K562 (cell line): ENCODE measurements around the gene GLYATL1. TPM values are rescaled to one million over a fixed set of nuclear protein-coding genes. Genes with fewer than 3 reads are reported as not detected.

Experiments used
- ATAC-seq: fragments of 200-7000 bp; cut with Tn5 transposase; 3 replicates; pipeline ENCODE4 v1.9.1; 2020; ENCODE audit warnings: moderate library complexity
- BruUV-seq: library from RNA; stranded (reverse); fragments of 400-500 nt; replicated peaks from 2 replicates; lab custom pipeline; 2021; lab: Mats Ljungman, UMichigan
- CTCF ChIA-PET: fragments of 300-600 bp; formaldehyde crosslinking; extraction: SDS; loops from one replicate; lab custom pipeline; 2021; ENCODE audit warnings: low intra/inter-chr PET ratio; lab: Yijun Ruan, JAX
- POLR2A ChIA-PET: fragments of 300-600, 350-650 bp; sonication (Branson Sonifier 250); formaldehyde crosslinking; extraction: SDS; loops from one replicate; lab custom pipeline; 2021; ENCODE audit warnings: antibody characterized with exemption, inconsistent platforms; lab: Yijun Ruan, JAX
- DNase-seq, 4 experiments: peaks; one replicate each; pipeline versions ENCODE4 v3.0.0 to v3.0.0-alpha.2; 2011 to 2018; ENCODE audit warnings: low spot score in 3 of 4, mixed read lengths in 3 of 4; ENCODE audit errors: extremely low read depth in 1 of 4
- FAIRE-seq: peaks from 2 replicates; lab custom pipeline; 2011; peaks lifted over from hg19 to GRCh38; lab: Jason Lieb, UNC
- H2AFZ ChIP-seq: 2 replicates; pipeline ENCODE4 v1.6.0; 2011; ENCODE audit warnings: low read depth, low read length, control low read depth, inconsistent platforms
- H3K27ac ChIP-seq: fragments of 200-600 bp; 3 replicates; pipeline ENCODE4 v1.8.0; 2011; ENCODE audit warnings: low read depth, mild to moderate bottlenecking, control low read depth, inconsistent platforms, low read length, moderate library complexity, mixed read lengths; ENCODE audit errors: extremely low read depth
- H3K27me3 ChIP-seq, 2 experiments: fragments of 300-600 bp in 1 of 2; 2 replicates in 1 of 2; 3 replicates in 1 of 2; pipeline versions ENCODE4 v1.6.0 to v1.8.0; 2011; ENCODE audit warnings: inconsistent platforms in 2 of 2, low read length in 2 of 2, mild to moderate bottlenecking in 1 of 2, mixed read lengths in 1 of 2, moderate library complexity in 1 of 2; ENCODE audit not compliant: control insufficient read depth in 2 of 2, insufficient read depth in 2 of 2
- H3K36me3 ChIP-seq: fragments of 300-600 bp; 3 replicates; pipeline ENCODE4 v1.8.0; 2011; ENCODE audit warnings: mild to moderate bottlenecking, low read length, inconsistent platforms; ENCODE audit not compliant: control insufficient read depth, insufficient read depth
- H3K4me1 ChIP-seq, 2 experiments: fragments of 200-600 bp in 1 of 2; replicated peaks in 1 of 2; 2 replicates in 1 of 2; 3 replicates in 1 of 2; pipeline versions ENCODE4 v1.5.1 to v1.8.0; 2011; ENCODE audit warnings: inconsistent platforms in 2 of 2, low read length in 2 of 2, mild to moderate bottlenecking in 1 of 2, mixed read lengths in 1 of 2, moderate library complexity in 1 of 2; ENCODE audit not compliant: control insufficient read depth in 2 of 2, insufficient read depth in 2 of 2
- H3K4me2 ChIP-seq: 2 replicates; pipeline ENCODE4 v1.6.1; 2011; ENCODE audit warnings: low read length, control low read depth, inconsistent platforms, mixed read lengths; ENCODE audit not compliant: insufficient read depth
- H3K4me3 ChIP-seq: fragments of 200-600 bp; sonication (generic), shearing (Covaris generic); 2 replicates; pipeline ENCODE4 v1.5.1; 2016; ENCODE audit warnings: control low read depth, inconsistent platforms
- H3K79me2 ChIP-seq: fragments of 200-600 bp; 3 replicates; pipeline ENCODE4 v1.8.0; 2011; ENCODE audit warnings: low read length, inconsistent platforms; ENCODE audit not compliant: control insufficient read depth, insufficient read depth
- H3K9ac ChIP-seq, 2 experiments: 2 replicates each; pipeline versions ENCODE4 v1.6.0 to v1.6.1; 2011; ENCODE audit warnings: low read depth in 2 of 2, low read length in 2 of 2, control low read depth in 1 of 2, inconsistent platforms in 1 of 2, mild to moderate bottlenecking in 1 of 2, mixed read lengths in 1 of 2; ENCODE audit not compliant: insufficient read depth in 1 of 2
- H3K9me1 ChIP-seq: one replicate; pipeline ENCODE4 v1.6.0; 2011; ENCODE audit warnings: inconsistent platforms, mild to moderate bottlenecking, low read length, moderate library complexity; ENCODE audit not compliant: control insufficient read depth, insufficient read depth
- H3K9me3 ChIP-seq: replicated peaks from 2 replicates; pipeline ENCODE4 v1.5.1; 2011; ENCODE audit warnings: low read depth, low read length, inconsistent platforms; ENCODE audit not compliant: control insufficient read depth, insufficient read depth
- H4K20me1 ChIP-seq: replicated peaks from 2 replicates; pipeline ENCODE4 v1.6.1; 2011; ENCODE audit warnings: low read length, inconsistent platforms, mixed read lengths; ENCODE audit not compliant: control insufficient read depth, insufficient read depth
- BHLHE40 ChIP-seq: IDR thresholded peaks from 2 replicates; pipeline ENCODE4 v1.6.1; 2011; ENCODE audit warnings: low read length, improper control_type of control experiment
- FOXA1 ChIP-seq: fragments of 450-650 bp; IDR thresholded peaks from 2 replicates; pipeline ENCODE4 v1.6.1; 2016; ENCODE audit warnings: mild to moderate bottlenecking, borderline replicate concordance
- MTA3 ChIP-seq: fragments of 450-650 bp; formaldehyde crosslinking; IDR thresholded peaks from 2 replicates; pipeline ENCODE4 v1.6.1; 2017; ENCODE audit warnings: mild to moderate bottlenecking, borderline replicate concordance
- RBM22 ChIP-seq: fragments of 200-400 bp; formaldehyde crosslinking; IDR thresholded peaks from 2 replicates; pipeline ENCODE4 v1.6.1; 2018; ENCODE audit warnings: low read length, low read depth; ENCODE audit not compliant: poor library complexity, severe bottlenecking
- ZBTB17 ChIP-seq: fragments of 450-650 bp; formaldehyde crosslinking; IDR thresholded peaks from 2 replicates; pipeline ENCODE4 v1.4.0; 2020; ENCODE audit warnings: mild to moderate bottlenecking
- ZNF133 ChIP-seq: fragments of 250-450 bp; sonication (Bioruptor Pico); IDR thresholded peaks from 2 replicates; pipeline ENCODE4 v1.4.0; 2020; ENCODE audit warnings: mild to moderate bottlenecking
- ZNF263 ChIP-seq: sonication (generic); formaldehyde crosslinking; IDR thresholded peaks from 2 replicates; pipeline ENCODE4 v1.8.0; 2022; ENCODE audit warnings: mild to moderate bottlenecking, missing genetic modification reagents, borderline replicate concordance
- WGBS: fragments of 100-300 bp; shearing (Covaris generic); methylation state at CpG from one replicate; pipeline ENCODE4 v1.1.6; 2016; ENCODE audit warnings: low coverage, mixed read lengths; ENCODE audit not compliant: insufficient coverage; ENCODE audit errors: missing lambda C conversion rate; 5-methylcytosine and 5-hydroxymethylcytosine counted together
- in situ Hi-C: fragments of 300-500 bp; cut with MboI; formaldehyde crosslinking; loops from 4 replicates; pipeline ENCODE4 v1.15.0; 2018; ENCODE audit warnings: inconsistent platforms, mixed read lengths
- intact Hi-C: fragments of 100-400 bp; cut with micrococcal nuclease; formaldehyde crosslinking; loops from 2 replicates; pipeline ENCODE4 v1.14.2; 2022
- polyA plus RNA-seq, 8 experiments: library from polyadenylated mRNA; depleted of rRNA in 4 of 8; stranded (reverse) in 5 of 8; unstranded in 3 of 8; fragments of >200 nt; fragmentation: Nextera tagmentation in 2 of 8; fragmentation: Illumina TruSeq in 1 of 8; extraction: Ambion mirVana in 2 of 8; extraction: Trizol in 1 of 8; gene quantifications; 2 replicates each; pipeline versions ENCODE4 v1.2.1 to v1.2.3, GENCODE V29; 2011 to 2014; ENCODE audit warnings: inconsistent platforms in 1 of 8, missing spikeins in 1 of 8
- total RNA-seq, 7 experiments: library from RNA; depleted of rRNA in 6 of 7; stranded (reverse); fragments of >200 nt in 6 of 7; fragmentation: Illumina TruSeq in 2 of 7; extraction: Trizol in 2 of 7; gene quantifications; 2 replicates each; pipeline versions ENCODE4 v1.2.1 to v1.2.3, GENCODE V29; 2011 to 2021; ENCODE audit warnings: low replicate concordance in 1 of 7
- TF ChIP-seq, protein P1 (sequence below), 2 experiments: fragments of 450-650 bp in 1 of 2; sonication (generic) in 1 of 2; formaldehyde crosslinking in 1 of 2; IDR thresholded peaks; 2 replicates each; pipeline versions ENCODE4 v1.7.1 to v1.9.0; 2016 to 2022; ENCODE audit warnings: inconsistent platforms in 1 of 2, mild to moderate bottlenecking in 1 of 2, missing genetic modification reagents in 1 of 2
- TF ChIP-seq, protein P2 (sequence below): sonication (generic); formaldehyde crosslinking; IDR thresholded peaks from 2 replicates; pipeline ENCODE4 v1.8.0; 2022; ENCODE audit warnings: missing genetic modification reagents, mild to moderate bottlenecking, moderate library complexity, borderline replicate concordance
- TF ChIP-seq, protein P3 (sequence below): fragments of 250-450 bp; sonication (Bioruptor Pico); IDR thresholded peaks from 2 replicates; pipeline ENCODE4 v1.8.0; 2021; ENCODE audit warnings: borderline replicate concordance, mild to moderate bottlenecking, moderate library complexity; ENCODE audit not compliant: poor library complexity, severe bottlenecking
- TF ChIP-seq, protein P4 (sequence below): fragments of 450-650 bp; conservative IDR thresholded peaks from 2 replicates; pipeline ENCODE4 v1.6.1; 2016; ENCODE audit warnings: missing genetic modification characterization, low read depth, mild to moderate bottlenecking, missing compliant biosample characterization, moderate library complexity

GLYATL1 gene
- total and polyA plus RNA-seq, 9 of the 15 experiments (the other 6 are each of a cell fraction or from before 2014, with no cell fraction given) = not detected

DNA sequence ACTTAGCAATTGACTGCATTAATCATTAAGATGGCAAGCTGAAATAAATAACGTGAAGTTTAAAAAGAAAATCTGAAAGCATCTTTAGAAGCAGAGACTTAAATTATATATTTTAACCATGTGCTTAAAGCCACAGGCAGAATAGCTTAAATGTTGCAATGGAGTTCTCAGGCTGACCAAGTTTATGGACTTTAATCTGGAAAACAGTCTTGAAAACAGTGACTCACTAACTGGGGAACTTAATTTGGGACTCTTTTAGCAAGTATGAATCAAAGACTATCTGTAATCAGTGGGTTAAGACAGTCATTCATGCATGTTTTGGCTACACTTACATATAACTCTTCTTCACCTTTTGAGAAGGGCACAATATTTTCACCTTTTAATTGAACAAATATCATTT is 12.6 kb upstream of the GLYATL1 start:
- ATAC-seq = no peak
- H3K4me2 ChIP-seq = no peak overlapping the region
- FAIRE-seq = no peak
- no peak for TF ChIP-seq FOXA1
- no peak for TF ChIP-seq ZBTB17 (CRISPR knock-in tag)
- TF ChIP-seq BHLHE40 = no peak
- TF ChIP-seq, protein P1, sequence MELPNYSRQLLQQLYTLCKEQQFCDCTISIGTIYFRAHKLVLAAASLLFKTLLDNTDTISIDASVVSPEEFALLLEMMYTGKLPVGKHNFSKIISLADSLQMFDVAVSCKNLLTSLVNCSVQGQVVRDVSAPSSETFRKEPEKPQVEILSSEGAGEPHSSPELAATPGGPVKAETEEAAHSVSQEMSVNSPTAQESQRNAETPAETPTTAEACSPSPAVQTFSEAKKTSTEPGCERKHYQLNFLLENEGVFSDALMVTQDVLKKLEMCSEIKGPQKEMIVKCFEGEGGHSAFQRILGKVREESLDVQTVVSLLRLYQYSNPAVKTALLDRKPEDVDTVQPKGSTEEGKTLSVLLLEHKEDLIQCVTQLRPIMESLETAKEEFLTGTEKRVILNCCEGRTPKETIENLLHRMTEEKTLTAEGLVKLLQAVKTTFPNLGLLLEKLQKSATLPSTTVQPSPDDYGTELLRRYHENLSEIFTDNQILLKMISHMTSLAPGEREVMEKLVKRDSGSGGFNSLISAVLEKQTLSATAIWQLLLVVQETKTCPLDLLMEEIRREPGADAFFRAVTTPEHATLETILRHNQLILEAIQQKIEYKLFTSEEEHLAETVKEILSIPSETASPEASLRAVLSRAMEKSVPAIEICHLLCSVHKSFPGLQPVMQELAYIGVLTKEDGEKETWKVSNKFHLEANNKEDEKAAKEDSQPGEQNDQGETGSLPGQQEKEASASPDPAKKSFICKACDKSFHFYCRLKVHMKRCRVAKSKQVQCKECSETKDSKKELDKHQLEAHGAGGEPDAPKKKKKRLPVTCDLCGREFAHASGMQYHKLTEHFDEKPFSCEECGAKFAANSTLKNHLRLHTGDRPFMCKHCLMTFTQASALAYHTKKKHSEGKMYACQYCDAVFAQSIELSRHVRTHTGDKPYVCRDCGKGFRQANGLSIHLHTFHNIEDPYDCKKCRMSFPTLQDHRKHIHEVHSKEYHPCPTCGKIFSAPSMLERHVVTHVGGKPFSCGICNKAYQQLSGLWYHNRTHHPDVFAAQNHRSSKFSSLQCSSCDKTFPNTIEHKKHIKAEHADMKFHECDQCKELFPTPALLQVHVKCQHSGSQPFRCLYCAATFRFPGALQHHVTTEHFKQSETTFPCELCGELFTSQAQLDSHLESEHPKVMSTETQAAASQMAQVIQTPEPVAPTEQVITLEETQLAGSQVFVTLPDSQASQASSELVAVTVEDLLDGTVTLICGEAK (IDR thresholded peaks at IDR 0.05) = no peak
- TF ChIP-seq, protein P1 (CRISPR knock-in tag; IDR thresholded peaks at IDR 0.05) = no peak
- TF ChIP-seq MTA3 = no peak
- no peak for TF ChIP-seq ZNF263 (CRISPR knock-in tag)
- TF ChIP-seq, protein P2, sequence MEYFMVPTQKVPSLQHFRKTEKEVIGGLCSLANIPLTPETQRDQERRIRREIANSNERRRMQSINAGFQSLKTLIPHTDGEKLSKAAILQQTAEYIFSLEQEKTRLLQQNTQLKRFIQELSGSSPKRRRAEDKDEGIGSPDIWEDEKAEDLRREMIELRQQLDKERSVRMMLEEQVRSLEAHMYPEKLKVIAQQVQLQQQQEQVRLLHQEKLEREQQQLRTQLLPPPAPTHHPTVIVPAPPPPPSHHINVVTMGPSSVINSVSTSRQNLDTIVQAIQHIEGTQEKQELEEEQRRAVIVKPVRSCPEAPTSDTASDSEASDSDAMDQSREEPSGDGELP (CRISPR knock-in tag) = no peak
- TF ChIP-seq RBM22 = no peak
- TF ChIP-seq ZNF133 (CRISPR knock-in tag) = no peak
- TF ChIP-seq, protein P3, sequence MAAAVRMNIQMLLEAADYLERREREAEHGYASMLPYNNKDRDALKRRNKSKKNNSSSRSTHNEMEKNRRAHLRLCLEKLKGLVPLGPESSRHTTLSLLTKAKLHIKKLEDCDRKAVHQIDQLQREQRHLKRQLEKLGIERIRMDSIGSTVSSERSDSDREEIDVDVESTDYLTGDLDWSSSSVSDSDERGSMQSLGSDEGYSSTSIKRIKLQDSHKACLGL (CRISPR knock-in tag) = no peak
- TF ChIP-seq, protein P4, sequence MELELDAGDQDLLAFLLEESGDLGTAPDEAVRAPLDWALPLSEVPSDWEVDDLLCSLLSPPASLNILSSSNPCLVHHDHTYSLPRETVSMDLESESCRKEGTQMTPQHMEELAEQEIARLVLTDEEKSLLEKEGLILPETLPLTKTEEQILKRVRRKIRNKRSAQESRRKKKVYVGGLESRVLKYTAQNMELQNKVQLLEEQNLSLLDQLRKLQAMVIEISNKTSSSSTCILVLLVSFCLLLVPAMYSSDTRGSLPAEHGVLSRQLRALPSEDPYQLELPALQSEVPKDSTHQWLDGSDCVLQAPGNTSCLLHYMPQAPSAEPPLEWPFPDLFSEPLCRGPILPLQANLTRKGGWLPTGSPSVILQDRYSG (tag) = no peak

More for the DNA sequence above, 12.6 kb upstream of the GLYATL1 start:
- no peaks in the 10 kb centered on the region for H3K36me3 ChIP-seq
- WGBS = 0% methylated on average over 1 of the region's 1 CpG
- H3K4me3 ChIP-seq = no peak overlapping the region
- H3K9me3 ChIP-seq = no peaks in the 10 kb centered on the region
- CTCF ChIA-PET = no interaction called here
- no peak for DNase-seq
- no TSS peak for BruUV-seq
- no peaks in the 10 kb centered on the region for H3K79me2 ChIP-seq
- no peak overlapping the region for H3K27ac ChIP-seq
- H2AFZ ChIP-seq = no peak overlapping the region
- H3K4me1 ChIP-seq = no peaks in the 10 kb centered on the region
- no peaks in the 10 kb centered on the region for H3K27me3 ChIP-seq
- H4K20me1 ChIP-seq = no peaks in the 10 kb centered on the region
- no peaks in the 10 kb centered on the region for H3K9me1 ChIP-seq
- intact Hi-C loops (no loop called here), in situ Hi-C loops (no loop called here)
- POLR2A ChIA-PET = no interaction called here
- no peak overlapping the region for H3K9ac ChIP-seq
